ENCODE measurements around the gene RICTOR.

DNA sequence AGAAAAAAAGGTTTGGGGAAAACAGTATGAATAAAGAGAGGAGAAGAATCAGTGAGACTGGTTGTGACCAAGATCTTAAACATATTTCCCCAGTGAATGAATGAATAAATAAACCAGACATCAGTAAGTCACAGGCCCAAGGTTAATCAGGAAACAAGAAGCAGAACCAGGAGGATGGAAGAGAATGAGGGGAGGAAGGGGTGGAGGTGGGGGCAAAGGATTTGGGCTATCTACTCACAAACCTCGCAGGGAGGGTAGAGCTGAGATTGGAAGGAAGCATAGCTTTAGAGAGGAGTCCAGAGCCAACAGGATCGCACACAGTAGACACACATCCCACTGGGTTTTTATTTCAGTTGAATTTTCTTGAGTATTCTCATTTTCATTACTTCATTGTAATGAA lies 47.7 kb upstream of the RICTOR start:
- TF ChIP-seq, protein P1, sequence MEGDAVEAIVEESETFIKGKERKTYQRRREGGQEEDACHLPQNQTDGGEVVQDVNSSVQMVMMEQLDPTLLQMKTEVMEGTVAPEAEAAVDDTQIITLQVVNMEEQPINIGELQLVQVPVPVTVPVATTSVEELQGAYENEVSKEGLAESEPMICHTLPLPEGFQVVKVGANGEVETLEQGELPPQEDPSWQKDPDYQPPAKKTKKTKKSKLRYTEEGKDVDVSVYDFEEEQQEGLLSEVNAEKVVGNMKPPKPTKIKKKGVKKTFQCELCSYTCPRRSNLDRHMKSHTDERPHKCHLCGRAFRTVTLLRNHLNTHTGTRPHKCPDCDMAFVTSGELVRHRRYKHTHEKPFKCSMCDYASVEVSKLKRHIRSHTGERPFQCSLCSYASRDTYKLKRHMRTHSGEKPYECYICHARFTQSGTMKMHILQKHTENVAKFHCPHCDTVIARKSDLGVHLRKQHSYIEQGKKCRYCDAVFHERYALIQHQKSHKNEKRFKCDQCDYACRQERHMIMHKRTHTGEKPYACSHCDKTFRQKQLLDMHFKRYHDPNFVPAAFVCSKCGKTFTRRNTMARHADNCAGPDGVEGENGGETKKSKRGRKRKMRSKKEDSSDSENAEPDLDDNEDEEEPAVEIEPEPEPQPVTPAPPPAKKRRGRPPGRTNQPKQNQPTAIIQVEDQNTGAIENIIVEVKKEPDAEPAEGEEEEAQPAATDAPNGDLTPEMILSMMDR (IDR thresholded peaks at IDR 0.05): no peak
- TF ChIP-seq POLR2A (IDR thresholded peaks at IDR 0.05): no peak

Data from esophagus squamous epithelium (tissue), 4 donors.